Transverse colon (tissue), 4 donors: ENCODE data around the gene DYNLL1.

ENCODE experiments used
- CTCF ChIP-seq, 5 experiments: fragments of 200-600 bp in 3 of 5; fragments of 450-650 bp in 2 of 5; sonication (generic) in 3 of 5; IDR thresholded peaks; 1 replicate in 2 of 5; 2 replicates in 3 of 5; pipeline ENCODE4 v1.5.1; 2016 to 2017; ENCODE audit warnings: antibody characterized with exemption in 5 of 5, inconsistent platforms in 3 of 5, mild to moderate bottlenecking in 2 of 5, moderate library complexity in 1 of 5
- POLR2A ChIP-seq: fragments of 450-650 bp; IDR thresholded peaks from one replicate; pipeline ENCODE4 v1.6.1; 2016; ENCODE audit warnings: antibody characterized with exemption, mild to moderate bottlenecking, moderate library complexity
- POLR2AphosphoS5 ChIP-seq, 3 donors: sonication (generic); formaldehyde crosslinking; IDR thresholded peaks; one replicate each; pipeline ENCODE4 v1.6.1; 2016; ENCODE audit warnings: antibody characterized with exemption in 3 of 3

DNA sequence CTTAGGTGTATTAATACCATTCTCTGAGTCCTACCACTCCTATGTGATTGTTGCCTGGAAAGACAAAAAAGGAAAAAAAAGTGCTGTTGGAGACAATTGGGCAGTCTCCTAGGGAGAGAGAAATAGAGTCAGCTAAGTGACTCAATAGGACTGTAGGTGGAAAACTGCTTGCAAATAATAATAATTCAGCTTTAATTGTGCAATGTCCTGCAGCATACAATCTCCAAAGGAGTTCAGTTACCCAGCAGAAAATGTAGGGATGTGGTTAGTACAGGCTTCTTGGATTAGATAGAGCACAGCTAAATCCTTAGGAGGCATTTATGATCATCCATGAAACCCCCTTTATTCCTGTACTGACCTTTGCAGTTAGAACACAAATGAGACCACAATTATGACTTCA, 23.4 kb upstream of the DYNLL1 start:
- TF ChIP-seq CTCF (IDR thresholded peaks at IDR 0.05) (no peak), POLR2AphosphoS5 (IDR thresholded peaks at IDR 0.05) (no peak), POLR2A (no peak)
